ENCODE results near the gene KIAA0930.

The KIAA0930 gene

DNA sequence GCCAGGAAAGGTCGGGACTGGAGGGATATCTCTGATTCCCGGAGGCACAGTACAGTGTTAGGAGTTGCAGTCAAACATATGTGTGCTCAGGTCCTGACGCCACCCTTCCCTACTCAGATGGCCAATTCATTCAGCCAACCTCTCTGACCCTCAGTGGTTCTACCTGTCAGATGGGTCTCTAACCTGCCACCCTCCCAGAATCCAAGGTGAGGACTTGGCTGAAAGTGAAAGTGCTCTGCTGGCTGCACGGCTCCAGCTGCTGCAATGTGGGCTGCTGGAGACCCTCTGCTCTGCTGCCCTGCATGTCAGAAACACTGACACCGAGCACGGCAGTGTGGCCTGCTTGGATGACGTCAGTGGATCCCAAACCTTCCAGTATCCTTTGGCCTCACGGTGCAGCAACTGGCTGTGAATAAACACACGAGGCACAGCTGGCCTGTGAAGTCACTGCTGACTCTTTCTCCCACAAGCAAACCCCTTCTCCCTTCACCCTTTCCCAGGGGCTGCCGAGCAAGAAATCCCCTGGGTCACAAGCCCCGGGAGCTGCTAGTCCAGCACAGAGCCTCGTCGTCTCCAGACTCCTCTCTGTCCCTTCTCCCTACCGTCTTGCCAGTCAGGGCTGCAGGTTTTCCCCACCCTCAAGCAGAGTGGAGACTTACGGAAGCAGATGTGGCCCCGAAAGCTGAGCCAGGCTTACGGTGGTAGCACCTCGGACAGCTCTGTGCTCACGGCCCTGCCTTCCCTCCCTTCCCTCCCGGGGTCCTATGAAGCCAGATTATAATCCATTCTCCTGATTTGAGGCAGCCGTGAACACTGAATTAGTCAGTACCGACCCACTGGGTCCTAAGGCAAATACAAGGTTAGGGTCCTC lies 24.3 kb downstream of the KIAA0930 start:
- no peak for DNase-seq

DNA sequence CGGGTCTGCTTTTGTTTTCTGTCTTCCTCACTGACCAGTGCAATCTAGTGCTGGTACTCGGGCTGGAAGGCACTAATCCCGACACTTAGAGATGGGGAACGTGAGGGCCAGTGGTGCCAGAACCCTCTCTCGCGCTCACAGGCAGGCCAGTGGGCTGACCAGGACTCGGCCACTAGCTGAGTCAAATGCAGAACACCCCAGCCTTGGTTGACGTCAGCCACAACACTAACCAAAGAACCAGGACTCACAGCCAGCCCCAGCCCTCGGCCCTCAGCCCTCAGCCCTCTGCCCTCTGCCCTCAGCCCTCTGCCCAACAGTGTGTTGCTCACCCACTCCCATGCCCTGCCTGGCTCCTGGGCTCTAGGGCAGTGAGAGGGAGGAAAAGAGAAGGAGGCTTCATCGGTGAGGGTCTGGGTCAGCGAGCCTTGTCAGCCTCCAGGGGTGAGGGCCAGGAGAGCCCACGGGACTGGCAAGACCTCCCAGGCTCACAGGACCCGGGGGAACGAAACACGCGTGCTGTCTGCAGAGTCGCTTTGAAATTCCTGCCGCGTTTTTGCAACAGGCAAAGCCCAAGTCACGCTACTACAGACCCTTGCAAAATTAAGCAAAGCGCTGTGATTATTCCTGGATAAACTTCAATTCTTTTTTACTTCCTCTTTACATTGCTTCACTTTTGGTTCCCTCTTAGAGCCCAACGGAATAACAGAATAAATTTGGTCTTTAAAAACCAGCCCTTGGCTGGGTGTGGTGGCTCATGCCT lies 27.5 kb downstream of the KIAA0930 start:
- DNase-seq, result peak; percentile 91

DNA sequence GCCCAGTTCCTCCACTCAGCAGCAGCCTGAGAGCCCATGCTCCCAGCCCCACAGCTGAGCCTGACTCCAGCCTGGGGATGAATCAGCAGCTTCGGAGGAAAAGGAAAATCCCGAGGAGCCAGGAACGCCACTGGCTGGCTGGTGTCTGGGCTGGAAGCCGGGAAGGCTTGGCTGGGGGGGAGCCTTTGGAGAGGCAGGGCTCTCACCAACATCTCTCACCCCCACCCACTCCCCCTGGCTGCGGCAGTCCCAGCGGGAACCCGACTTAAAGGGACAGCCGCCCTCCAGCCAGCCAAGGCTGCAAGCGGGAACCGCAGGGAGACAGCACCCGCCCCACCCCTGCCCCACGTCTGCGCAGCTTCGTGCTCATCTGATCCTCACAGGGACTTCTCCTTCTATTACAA lies 28.4 kb downstream of the KIAA0930 start:
- peak; percentile 49 for DNase-seq

DNA sequence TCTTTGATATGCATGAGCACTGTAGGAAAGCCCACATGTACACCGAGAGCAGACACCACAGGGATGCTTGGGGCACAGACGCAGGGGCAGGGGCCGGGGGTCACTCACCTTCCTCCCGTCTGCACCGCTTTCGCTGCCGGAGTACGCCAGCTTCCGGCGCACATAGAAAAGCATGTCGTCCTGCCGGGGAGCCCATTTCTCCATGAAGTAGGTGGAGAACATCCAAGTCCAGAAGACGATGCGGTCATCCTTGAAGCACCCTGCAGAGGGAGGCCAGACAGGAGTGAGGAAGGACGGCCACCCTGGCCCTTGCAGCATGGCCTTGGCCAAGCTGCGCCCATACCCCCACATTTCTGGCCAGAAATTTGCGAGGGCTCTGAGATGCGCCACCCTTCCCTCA lies 28.8 kb downstream of the KIAA0930 start:
- DNase-seq, result no peak

- DNase-seq, result peak; percentile 49
These were observed 29.3 kb downstream of the KIAA0930 start for GRCh38 chr22:45211435-45211834.

- DNase-seq, result no peak
These were observed 29.7 kb downstream of the KIAA0930 start for GRCh38 chr22:45210991-45211390.

DNA sequence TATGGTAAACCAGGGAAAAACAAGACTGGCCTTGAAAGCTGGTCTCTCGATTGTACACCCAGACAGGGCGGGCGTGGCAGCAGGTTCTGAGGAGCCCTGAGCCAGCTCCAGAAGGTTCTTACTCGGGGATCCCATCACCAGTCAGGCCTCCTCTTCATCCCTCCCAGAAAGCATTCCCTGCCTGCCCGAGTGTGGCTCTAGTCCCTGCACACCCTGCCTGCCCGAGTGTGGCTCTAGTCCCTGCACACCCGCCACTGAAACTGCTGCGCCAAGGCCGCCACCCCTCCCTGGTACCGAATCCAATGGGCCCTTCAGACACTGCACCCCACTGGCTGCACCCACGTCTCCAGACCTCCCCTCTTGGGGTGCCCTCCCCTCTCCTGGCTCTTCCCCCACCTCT lies 30.1 kb downstream of the KIAA0930 start:
- DNase-seq, result no peak

DNA sequence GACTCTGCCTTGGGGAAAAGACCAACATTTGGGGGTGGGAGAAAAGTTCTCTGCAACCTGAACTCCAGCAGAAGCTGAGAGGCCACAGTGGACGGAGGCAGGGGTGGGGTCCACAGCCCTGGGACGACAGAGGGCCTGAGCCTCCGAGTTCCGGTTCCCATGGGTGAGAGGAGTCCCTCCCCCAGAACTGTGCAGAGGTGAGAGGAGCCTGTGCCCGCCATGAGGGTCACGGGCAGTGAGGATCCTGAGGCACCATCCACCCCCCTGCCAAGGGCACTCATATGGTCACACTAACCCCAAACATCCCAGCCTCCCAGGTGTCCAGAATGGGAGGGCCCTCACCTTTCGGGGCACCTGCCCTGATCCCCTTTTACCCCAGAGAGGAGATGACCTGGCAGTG lies 30.5 kb downstream of the KIAA0930 start:
- no peak for DNase-seq

DNA sequence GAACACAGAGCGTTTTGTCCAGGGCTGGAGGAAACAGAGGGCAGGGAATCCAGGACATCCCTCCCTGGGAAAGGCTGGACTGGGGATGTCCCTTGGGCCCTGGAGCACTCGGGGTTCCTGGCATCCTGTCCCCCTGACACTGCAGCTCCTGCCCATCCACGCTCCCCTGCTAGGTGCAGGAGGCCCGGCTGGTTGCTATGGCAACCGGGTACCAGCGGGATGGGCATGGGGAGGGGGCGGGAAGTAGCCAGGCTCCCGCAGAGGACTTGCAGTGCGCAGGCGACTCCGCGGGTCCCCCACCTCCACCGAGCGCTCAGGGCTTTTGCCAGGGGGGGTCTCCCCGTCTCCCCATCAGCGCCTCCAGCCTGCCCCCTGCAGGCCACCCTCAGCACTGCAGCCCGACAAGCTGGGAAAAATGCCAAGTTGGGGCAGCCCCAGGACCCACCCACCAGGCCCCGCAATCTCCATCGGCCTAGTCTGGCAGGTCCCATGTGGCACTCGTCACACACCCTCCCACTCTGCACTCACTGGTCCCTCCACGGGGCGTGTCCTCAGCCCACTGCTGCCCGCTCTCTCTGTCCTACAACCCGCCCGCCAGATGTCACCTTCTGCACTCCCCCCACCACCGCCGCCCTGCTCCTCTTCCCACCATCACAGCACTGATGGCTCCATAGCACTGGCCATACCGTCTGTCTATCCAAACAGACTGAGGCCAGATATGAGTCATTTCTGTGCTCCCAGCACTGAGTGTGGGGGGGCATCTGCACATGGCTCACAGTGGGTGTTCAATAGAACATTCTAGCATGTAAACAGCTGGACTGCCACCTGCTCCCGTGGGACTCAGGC lies 31.5 kb downstream of the KIAA0930 start:
- peak; percentile 50 for DNase-seq

- DNase-seq, result no peak
These were observed 32.0 kb downstream of the KIAA0930 start for GRCh38 chr22:45208696-45208992.

DNA sequence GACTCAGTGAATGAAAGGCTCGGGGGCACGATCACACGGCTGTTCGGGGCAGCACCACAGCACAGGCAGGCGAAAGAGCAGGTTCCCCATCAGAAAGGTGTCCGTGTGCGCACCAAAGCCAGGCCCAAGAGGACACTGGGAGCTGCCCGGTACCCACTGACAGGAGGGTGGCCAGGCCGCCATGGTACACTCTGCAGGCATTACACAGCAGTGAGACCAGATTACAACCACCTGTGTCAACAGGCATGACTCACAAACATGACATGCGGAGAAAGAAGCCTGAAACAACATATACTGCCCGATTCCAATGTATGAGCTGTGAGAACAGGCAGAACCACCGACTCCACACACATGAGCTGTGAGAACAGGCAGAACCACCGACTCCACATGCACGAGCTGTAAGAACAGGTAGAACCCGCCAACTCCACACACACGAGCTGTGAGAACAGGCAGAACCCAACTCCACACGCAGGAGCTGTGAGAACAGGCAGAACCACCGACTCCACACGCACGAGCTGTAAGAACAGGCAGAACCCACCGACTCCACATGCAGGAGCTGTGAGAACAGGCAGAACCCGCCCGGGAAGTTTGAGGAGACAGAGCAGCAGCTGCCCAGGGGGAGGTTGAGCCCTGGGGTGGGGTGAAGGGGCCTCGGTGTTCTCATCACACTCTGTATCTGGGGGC lies 32.6 kb downstream of the KIAA0930 start:
- no peak for DNase-seq

GRCh38 chr22:45207533-45207932 lies 33.2 kb downstream of the KIAA0930 start:
- no peak for DNase-seq

DNA sequence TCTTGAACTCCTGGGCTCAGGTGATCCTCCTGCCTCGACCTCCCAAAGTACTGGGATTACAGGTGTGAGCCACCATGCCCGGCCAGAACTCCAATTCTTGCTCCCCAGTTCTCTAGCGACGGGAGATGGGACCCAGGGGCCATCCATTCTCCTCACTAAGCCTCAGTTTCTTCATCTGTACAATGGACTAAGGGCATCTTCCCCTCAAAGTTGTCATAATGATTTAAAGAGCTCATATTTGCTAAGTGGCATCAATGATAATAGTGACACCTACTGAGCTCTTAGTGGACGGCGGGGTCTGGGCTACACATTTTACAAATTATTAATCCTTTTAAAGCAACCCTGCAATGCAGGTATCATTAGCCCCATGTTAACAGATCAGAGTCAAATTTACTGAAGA lies 34.5 kb downstream of the KIAA0930 start:
- DNase-seq, result no peak

DNA sequence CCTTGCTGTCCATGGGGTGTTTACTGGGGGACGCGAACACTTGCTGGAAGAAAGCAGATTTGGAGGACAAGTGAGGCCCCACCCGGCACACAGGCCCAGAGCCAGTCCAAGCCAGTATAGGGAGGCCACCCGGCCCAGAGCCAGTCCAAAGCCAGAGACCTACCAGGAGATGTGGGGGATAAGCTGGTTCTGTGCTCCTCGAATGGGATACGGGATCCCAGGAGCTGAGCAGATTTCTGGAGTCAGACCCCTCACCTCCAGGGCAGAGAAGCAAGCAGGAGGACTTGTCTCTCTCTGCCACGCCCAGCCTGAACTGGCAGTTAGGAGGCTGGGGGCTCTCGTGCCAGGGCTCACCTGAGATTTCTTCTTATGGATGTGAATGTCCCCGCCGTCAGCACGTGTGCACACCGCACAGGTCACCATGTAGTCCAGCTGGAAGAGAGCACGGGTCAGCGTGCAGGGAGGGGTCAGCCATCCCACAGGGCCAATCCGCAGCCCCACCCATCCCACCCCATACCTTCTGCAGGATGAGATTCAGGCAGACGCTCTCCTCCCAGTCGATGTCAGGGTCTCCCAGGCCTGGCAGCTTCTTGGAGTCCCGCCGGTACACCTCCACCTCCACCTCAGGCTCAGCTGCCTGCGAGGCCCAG lies 35.3 kb downstream of the KIAA0930 start:
- no peak for DNase-seq

DNA sequence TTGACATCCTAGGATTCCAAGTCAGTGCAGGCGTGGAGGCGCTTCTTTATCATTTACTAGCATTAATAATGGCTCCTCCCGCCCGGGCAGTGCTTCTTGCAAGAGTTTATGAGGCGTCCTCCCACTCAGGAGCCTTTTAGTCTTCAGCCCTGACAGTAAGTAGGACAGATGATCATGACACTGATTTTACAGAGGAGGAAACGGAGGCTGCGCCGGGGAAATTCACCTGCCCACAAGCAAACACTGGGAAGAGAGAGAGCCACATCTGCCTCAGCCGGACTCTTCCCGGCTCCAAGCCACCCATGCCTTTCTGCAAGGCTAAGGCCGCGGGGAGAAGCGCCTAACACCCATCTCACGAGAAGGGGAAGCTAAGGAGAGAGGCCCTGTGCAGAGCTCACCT lies 35.9 kb downstream of the KIAA0930 start:
- DNase-seq, result no peak

DNA sequence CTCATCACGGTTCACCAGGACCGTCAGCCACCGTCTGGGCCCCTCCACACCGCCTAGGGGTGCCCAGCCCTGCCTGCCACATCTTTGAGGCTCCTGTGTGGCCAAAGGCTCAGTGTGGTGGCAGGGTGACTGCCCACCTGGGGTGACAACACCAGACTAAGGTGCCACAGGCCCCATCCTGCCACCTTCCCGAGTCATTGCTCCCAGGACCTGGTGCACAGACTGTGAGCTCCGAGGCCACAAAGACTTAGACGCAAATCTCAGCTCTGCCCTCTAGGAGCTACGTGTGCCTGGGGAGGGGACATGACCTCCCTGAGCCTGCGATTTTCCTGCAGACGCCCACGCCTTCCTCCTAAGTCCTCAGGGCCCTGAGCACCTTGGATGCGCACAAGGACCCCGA lies 36.5 kb downstream of the KIAA0930 start:
- no peak for DNase-seq

DNA sequence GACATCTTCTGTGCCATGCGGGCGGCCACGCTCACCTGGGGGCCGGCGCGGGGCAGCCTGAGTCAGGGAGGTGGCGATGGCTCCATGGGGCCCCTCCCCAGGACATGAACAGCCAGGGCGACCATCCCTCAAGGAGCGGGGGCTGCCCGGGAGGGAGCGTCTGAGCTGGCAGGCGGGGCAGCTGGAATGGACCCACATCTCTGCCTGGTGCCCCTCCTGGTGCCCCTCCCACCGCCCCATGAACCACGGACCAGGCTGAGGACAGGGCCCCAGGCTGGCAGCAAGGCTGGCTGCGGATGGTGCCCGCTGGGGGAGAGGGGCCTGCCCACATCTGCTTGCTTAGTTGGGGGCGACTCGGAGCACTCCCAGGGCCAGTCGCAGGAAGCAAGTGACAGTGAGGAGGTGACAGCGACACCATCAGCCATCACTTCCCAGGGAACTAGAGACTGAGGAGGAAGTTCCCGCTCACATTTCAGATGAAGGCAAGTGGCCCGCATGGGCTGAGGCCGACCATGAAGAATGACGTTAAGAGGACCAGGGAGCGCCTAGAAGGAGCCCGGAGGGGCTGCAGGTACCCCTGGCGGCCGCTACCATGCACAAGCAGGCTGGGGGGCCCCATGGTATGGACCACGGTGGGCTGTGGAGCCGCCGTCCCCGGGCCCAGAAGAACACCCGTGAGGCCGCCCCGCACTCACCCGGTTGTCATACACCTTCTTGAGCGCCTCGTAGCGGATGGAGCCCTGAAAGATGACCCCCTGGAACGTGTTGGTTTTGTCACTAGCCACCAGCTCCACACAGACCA lies 37.3 kb downstream of the KIAA0930 start:
- no peak for DNase-seq

GRCh38 chr22:45202333-45203149 lies 38.2 kb downstream of the KIAA0930 start:
- DNase-seq, result peak; percentile 76

GRCh38 chr22:45201678-45202332 lies 38.9 kb downstream of the KIAA0930 start:
- DNase-seq, result no peak
